Neural crest cell (in vitro differentiated cells): ENCODE measurements around the gene RAB11FIP5. TPM values are rescaled to one million over a fixed set of nuclear protein-coding genes. Genes with fewer than 3 reads are reported as not detected.

Source experiments
- DNase-seq: peaks from one replicate; pipeline ENCODE4 v3.0.0; 2021; ENCODE audit warnings: low read depth, mixed read lengths, low spot score
- H3K27ac Mint-ChIP-seq: one replicate; pipeline ENCODE4 v1.8.0; 2021; ENCODE audit warnings: mild to moderate bottlenecking, mixed read lengths; ENCODE audit not compliant: unreplicated experiment
- H3K27me3 Mint-ChIP-seq: 2 replicates; pipeline ENCODE4 v1.8.0; 2021; ENCODE audit warnings: low read depth, mild to moderate bottlenecking, mixed read lengths
- H3K36me3 Mint-ChIP-seq: 2 replicates; pipeline ENCODE4 v1.8.0; 2021; ENCODE audit warnings: low read depth, mild to moderate bottlenecking, mixed read lengths
- H3K4me1 Mint-ChIP-seq: 2 replicates; pipeline ENCODE4 v1.8.0; 2021; ENCODE audit warnings: mixed read lengths
- H3K4me3 Mint-ChIP-seq: one replicate; pipeline ENCODE4 v1.8.0; 2021; ENCODE audit warnings: mild to moderate bottlenecking, mixed read lengths
- H3K9me3 Mint-ChIP-seq: 2 replicates; pipeline ENCODE4 v1.8.0; 2021; ENCODE audit warnings: mixed read lengths
- total RNA-seq: library from RNA; stranded (reverse); gene quantifications from 2 replicates; pipeline ENCODE4 v1.2.1, GENCODE V29; 2021
- TF ChIP-seq, protein P1 (sequence below): fragments of 200-600 bp; sonication (generic); conservative IDR thresholded peaks from 2 replicates; pipeline ENCODE4 v1.5.0; 2021; ENCODE audit warnings: antibody characterized with exemption, mild to moderate bottlenecking

RAB11FIP5 gene
- total RNA-seq, 1 donor from 2014 or later = 6.7 TPM

DNA sequence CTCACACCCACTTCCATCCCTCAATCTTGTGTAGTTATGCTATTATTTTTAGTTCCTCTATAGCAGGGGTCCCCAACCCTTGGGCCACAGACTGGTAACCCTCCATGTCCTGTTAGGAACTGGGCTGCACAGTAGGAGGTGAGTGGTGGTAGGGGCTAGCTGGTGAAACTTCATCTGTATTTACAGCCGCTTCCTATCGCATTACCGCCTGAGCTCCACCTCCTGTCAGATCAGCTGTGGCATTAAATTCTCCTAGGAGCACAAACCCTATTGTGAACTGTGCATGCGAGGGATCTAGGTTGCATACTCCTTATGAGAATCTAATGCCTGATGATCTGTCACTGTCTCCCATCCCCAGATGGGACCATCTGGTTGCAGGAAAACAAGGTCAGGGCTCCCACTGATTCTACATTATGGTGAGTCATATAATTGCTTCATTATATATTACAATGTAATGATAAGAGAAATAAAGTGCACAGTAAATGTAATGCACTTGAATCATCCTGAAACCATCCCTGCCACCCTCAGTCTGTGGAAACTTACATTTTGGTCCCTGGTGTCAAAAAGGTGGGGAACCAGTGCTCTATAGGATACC lies 1.6 kb upstream of the RAB11FIP5 start:
- H3K27me3 Mint-ChIP-seq = peaks cover 46% of the 10 kb centered on the region
- TF ChIP-seq, protein P1, sequence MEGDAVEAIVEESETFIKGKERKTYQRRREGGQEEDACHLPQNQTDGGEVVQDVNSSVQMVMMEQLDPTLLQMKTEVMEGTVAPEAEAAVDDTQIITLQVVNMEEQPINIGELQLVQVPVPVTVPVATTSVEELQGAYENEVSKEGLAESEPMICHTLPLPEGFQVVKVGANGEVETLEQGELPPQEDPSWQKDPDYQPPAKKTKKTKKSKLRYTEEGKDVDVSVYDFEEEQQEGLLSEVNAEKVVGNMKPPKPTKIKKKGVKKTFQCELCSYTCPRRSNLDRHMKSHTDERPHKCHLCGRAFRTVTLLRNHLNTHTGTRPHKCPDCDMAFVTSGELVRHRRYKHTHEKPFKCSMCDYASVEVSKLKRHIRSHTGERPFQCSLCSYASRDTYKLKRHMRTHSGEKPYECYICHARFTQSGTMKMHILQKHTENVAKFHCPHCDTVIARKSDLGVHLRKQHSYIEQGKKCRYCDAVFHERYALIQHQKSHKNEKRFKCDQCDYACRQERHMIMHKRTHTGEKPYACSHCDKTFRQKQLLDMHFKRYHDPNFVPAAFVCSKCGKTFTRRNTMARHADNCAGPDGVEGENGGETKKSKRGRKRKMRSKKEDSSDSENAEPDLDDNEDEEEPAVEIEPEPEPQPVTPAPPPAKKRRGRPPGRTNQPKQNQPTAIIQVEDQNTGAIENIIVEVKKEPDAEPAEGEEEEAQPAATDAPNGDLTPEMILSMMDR = no peak
- DNase-seq = no peak
- H3K4me1 Mint-ChIP-seq = peaks cover 14% of the 10 kb centered on the region
- H3K9me3 Mint-ChIP-seq = no peaks in the 10 kb centered on the region
- H3K27ac Mint-ChIP-seq = no peak overlapping the region
- H3K4me3 Mint-ChIP-seq = peak overlapping the region; percentile 86
- H3K36me3 Mint-ChIP-seq = no peaks in the 10 kb centered on the region

- Mint-ChIP-seq H3K27me3 (peaks cover 46% of the 10 kb centered on the region), H3K4me3 (peak overlapping the region; percentile 86), H3K4me1 (peaks cover 14% of the 10 kb centered on the region), H3K36me3 (no peaks in the 10 kb centered on the region), H3K27ac (no peak overlapping the region), H3K9me3 (no peaks in the 10 kb centered on the region)
- TF ChIP-seq, protein P1 = no peak
- DNase-seq = no peak
These were observed 479 bp downstream of the RAB11FIP5 start for GRCh38 chr2:73112026-73112912.

DNA sequence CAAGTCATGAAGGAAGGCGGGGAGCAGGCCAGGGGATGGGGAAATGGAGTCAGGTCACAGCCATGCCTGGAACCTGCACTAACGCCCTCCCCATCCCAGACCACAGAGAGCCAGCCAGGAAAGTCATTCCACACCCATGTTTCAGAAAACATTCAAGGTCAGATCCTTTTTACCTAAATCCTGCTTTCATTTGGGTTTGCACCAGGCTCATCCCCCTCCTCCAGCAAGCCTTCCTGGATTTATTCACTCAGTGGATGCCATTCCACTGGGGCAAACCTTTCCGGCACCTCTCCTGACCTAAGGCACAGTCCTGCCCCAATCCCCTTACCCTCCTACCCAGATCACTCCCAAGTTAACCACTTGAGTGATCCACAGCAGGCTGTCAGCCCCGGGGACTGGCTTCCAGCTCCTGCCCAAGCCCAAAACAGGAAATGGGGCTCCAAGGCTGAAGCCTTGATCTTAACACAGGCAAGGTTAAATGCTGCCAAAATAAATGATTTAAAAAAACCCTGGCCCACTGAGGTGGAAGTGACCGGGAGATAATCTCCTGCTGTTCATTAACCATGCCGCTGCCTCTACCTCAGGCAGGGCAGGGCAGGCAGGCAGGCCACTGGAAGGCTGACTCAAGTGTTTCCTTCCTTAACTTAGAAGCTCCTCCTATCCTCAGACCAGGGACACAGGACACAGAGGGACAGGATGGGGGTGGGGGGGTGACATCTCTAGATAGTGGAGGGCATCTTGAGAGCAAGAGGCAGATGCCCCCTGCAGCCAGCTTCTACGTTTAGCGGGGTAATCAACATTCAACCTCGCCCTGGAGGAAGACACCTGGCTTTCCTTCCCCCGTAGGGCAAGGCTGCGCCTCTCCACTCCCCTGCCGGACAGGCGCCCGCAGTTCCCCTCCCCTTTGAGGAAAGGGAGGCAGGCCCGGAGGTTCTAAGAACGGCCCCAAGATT lies 1.4 kb downstream of the RAB11FIP5 start:
- Mint-ChIP-seq H3K4me3 (peak overlapping the region; percentile 86), H3K36me3 (no peaks in the 10 kb centered on the region), H3K4me1 (peaks cover 14% of the 10 kb centered on the region), H3K27me3 (peaks cover 42% of the 10 kb centered on the region), H3K27ac (no peak overlapping the region), H3K9me3 (no peaks in the 10 kb centered on the region)
- DNase-seq = no peak
- TF ChIP-seq, protein P1 = no peak

- Mint-ChIP-seq H3K36me3 (no peaks in the 10 kb centered on the region), H3K4me1 (peaks cover 14% of the 10 kb centered on the region), H3K4me3 (peak overlapping the region; percentile 86), H3K27me3 (peaks cover 42% of the 10 kb centered on the region), H3K9me3 (no peaks in the 10 kb centered on the region), H3K27ac (no peak overlapping the region)
- DNase-seq = no peak
- TF ChIP-seq, protein P1 = no peak
These were observed 2.3 kb downstream of the RAB11FIP5 start for GRCh38 chr2:73110168-73111072.
